H9 (cell line): ENCODE data around the gene HUS1. TPM values are rescaled to one million over a fixed set of nuclear protein-coding genes. Genes with fewer than 3 reads are reported as not detected.

Source experiments
- DNase-seq: peaks from one replicate; pipeline ENCODE4 v3.0.0-alpha.2; 2017
- H2AFZ ChIP-seq: one replicate; pipeline ENCODE4 v1.6.1; 2013; ENCODE audit warnings: mild to moderate bottlenecking, low read length, control low read depth, moderate library complexity
- H2AK5ac ChIP-seq: 2 replicates; pipeline ENCODE4 v1.6.1; 2013; ENCODE audit warnings: low read length, control low read depth, mixed read lengths; ENCODE audit not compliant: insufficient read length
- H2BK120ac ChIP-seq: one replicate; pipeline ENCODE4 v1.6.1; 2013; ENCODE audit warnings: low read depth, mild to moderate bottlenecking, low read length, control low read depth, inconsistent platforms; ENCODE audit not compliant: poor library complexity, severe bottlenecking
- H2BK12ac ChIP-seq: 2 replicates; pipeline ENCODE4 v1.6.1; 2013; ENCODE audit warnings: low read length, control low read depth, mixed read lengths, low read depth; ENCODE audit not compliant: insufficient read length
- H2BK15ac ChIP-seq: 2 replicates; pipeline ENCODE4 v1.6.1; 2013; ENCODE audit warnings: low read depth, low read length, control low read depth
- H2BK20ac ChIP-seq: one replicate; pipeline ENCODE4 v1.6.1; 2013; ENCODE audit warnings: low read depth, mild to moderate bottlenecking, low read length, control low read depth, inconsistent platforms; ENCODE audit not compliant: poor library complexity, severe bottlenecking
- H2BK5ac ChIP-seq: 2 replicates; pipeline ENCODE4 v1.6.1; 2013; ENCODE audit warnings: low read length, control low read depth, mixed read lengths; ENCODE audit not compliant: insufficient read length
- H3K14ac ChIP-seq: 2 replicates; pipeline ENCODE4 v1.6.1; 2013; ENCODE audit warnings: low read length, control low read depth; ENCODE audit not compliant: insufficient read depth
- H3K18ac ChIP-seq: 2 replicates; pipeline ENCODE4 v1.6.1; 2013; ENCODE audit warnings: low read depth, mild to moderate bottlenecking, mixed read lengths, low read length, control low read depth; ENCODE audit not compliant: insufficient read length
- H3K23ac ChIP-seq: 2 replicates; pipeline ENCODE4 v1.6.1; 2013; ENCODE audit warnings: low read length, control low read depth, mixed read lengths, low read depth; ENCODE audit not compliant: insufficient read length
- H3K23me2 ChIP-seq: 2 replicates; pipeline ENCODE4 v1.6.1; 2013; ENCODE audit warnings: low read depth, mild to moderate bottlenecking, mixed read lengths, low read length, control low read depth; ENCODE audit not compliant: insufficient read length, poor library complexity, severe bottlenecking
- H3K27ac ChIP-seq: 2 replicates; pipeline ENCODE4 v1.5.1; 2013; ENCODE audit warnings: low read length, control low read depth, mixed read lengths, low read depth; ENCODE audit not compliant: insufficient read length
- H3K27me3 ChIP-seq: 2 replicates; pipeline ENCODE4 v1.6.1; 2013; ENCODE audit warnings: low read length, control low read depth, inconsistent platforms; ENCODE audit not compliant: insufficient read depth
- H3K4ac ChIP-seq: 2 replicates; pipeline ENCODE4 v1.6.1; 2013; ENCODE audit warnings: low read depth, mild to moderate bottlenecking, control low read depth, inconsistent platforms, low read length, moderate library complexity
- H3K4me1 ChIP-seq: 2 replicates; pipeline ENCODE4 v1.6.1; 2013; ENCODE audit warnings: low read length, control low read depth, inconsistent platforms; ENCODE audit not compliant: insufficient read depth
- H3K4me2 ChIP-seq: 2 replicates; pipeline ENCODE4 v1.6.1; 2013; ENCODE audit warnings: low read length, control low read depth, mixed read lengths; ENCODE audit not compliant: insufficient read length, insufficient read depth
- H3K56ac ChIP-seq: 2 replicates; pipeline ENCODE4 v1.6.1; 2013; ENCODE audit warnings: low read depth, mild to moderate bottlenecking, mixed read lengths, low read length, control low read depth; ENCODE audit not compliant: insufficient read length
- H3K79me1 ChIP-seq: 2 replicates; pipeline ENCODE4 v1.6.1; 2013; ENCODE audit warnings: low read depth, mild to moderate bottlenecking, moderate library complexity, low read length, control low read depth, inconsistent platforms; ENCODE audit not compliant: insufficient read depth, poor library complexity, severe bottlenecking
- H3K79me2 ChIP-seq: 2 replicates; pipeline ENCODE4 v1.6.1; 2013; ENCODE audit warnings: low read length, control low read depth, inconsistent platforms; ENCODE audit not compliant: insufficient read depth
- H3K9ac ChIP-seq: 2 replicates; pipeline ENCODE4 v1.6.1; 2013; ENCODE audit warnings: low read length, control low read depth, mixed read lengths; ENCODE audit not compliant: insufficient read length; ENCODE audit errors: extremely low read depth
- H3K9me3 ChIP-seq: one replicate; pipeline ENCODE4 v1.6.1; 2013; ENCODE audit warnings: low read depth, low read length, inconsistent platforms; ENCODE audit not compliant: control insufficient read depth
- H3T11ph ChIP-seq: one replicate; pipeline ENCODE4 v1.6.1; 2013; ENCODE audit warnings: mild to moderate bottlenecking, low read length, control low read depth, inconsistent platforms
- H4K20me1 ChIP-seq: one replicate; pipeline ENCODE4 v1.6.1; 2013; ENCODE audit not compliant: control insufficient read depth, insufficient read length, insufficient read depth
- H4K5ac ChIP-seq: 2 replicates; pipeline ENCODE4 v1.6.1; 2013; ENCODE audit warnings: low read depth, mild to moderate bottlenecking, mixed read lengths, low read length, control low read depth; ENCODE audit not compliant: insufficient read length
- H4K8ac ChIP-seq: replicated peaks from 2 replicates; pipeline ENCODE4 v1.6.1; 2013; ENCODE audit warnings: low read length, control low read depth, mixed read lengths, low read depth; ENCODE audit not compliant: insufficient read length
- H4K91ac ChIP-seq: 2 replicates; pipeline ENCODE4 v1.6.1; 2013; ENCODE audit warnings: low read depth, mild to moderate bottlenecking, moderate library complexity, mixed read lengths, low read length, control low read depth; ENCODE audit not compliant: insufficient read length
- H3K27ac Mint-ChIP-seq, 3 experiments: 2 replicates in 2 of 3; 3 replicates in 1 of 3; pipeline ENCODE4 v1.8.0; 2020 to 2021; ENCODE audit warnings: mixed read lengths in 3 of 3, mild to moderate bottlenecking in 1 of 3, moderate library complexity in 1 of 3
- H3K27me3 Mint-ChIP-seq: 2 replicates; pipeline ENCODE4 v1.8.0; 2021; ENCODE audit warnings: low read depth, mild to moderate bottlenecking, moderate library complexity, mixed read lengths
- H3K36me3 Mint-ChIP-seq, 3 experiments: 2 replicates in 2 of 3; 3 replicates in 1 of 3; pipeline ENCODE4 v1.8.0; 2020 to 2021; ENCODE audit warnings: low read depth in 3 of 3, mixed read lengths in 3 of 3; ENCODE audit not compliant: insufficient read depth in 1 of 3
- H3K4me1 Mint-ChIP-seq, 2 experiments: 2 replicates each; pipeline ENCODE4 v1.8.0; 2020; ENCODE audit warnings: mixed read lengths in 2 of 2
- H3K4me3 Mint-ChIP-seq, 2 experiments: 2 replicates in 1 of 2; 3 replicates in 1 of 2; pipeline ENCODE4 v1.8.0; 2020 to 2021; ENCODE audit warnings: mild to moderate bottlenecking in 2 of 2, mixed read lengths in 2 of 2, moderate library complexity in 1 of 2
- H3K9me3 Mint-ChIP-seq, 2 experiments: 2 replicates in 1 of 2; 3 replicates in 1 of 2; pipeline ENCODE4 v1.8.0; 2020; ENCODE audit warnings: mild to moderate bottlenecking in 2 of 2, mixed read lengths in 2 of 2, moderate library complexity in 1 of 2
- CTCF ChIP-seq: fragments of 200-600 bp; sonication (generic); conservative IDR thresholded peaks from 3 replicates; pipeline ENCODE4 v1.8.0; 2021; ENCODE audit warnings: antibody characterized with exemption, mild to moderate bottlenecking
- WGBS: extraction: QIAGEN DNeasy Blood & Tissue Kit; methylation state at CpG from one replicate; pipeline ENCODE4 v1.1.7; 2013; ENCODE audit warnings: missing lambda C conversion rate, low lambda C conversion rate, mixed read lengths; ENCODE audit not compliant: insufficient read length; ENCODE audit errors: extremely low coverage; 5-methylcytosine and 5-hydroxymethylcytosine counted together
- total RNA-seq: library from RNA; stranded (reverse); gene quantifications from 2 replicates; pipeline ENCODE4 v1.2.1, GENCODE V29; 2021

HUS1 gene
- total RNA-seq, 1 experiment from 2014 or later: 43.1 TPM

GRCh38 chr7:48006866-48007265 lies 27.5 kb upstream of the HUS1 start:
- Histone ChIP-seq H2AFZ (no peak overlapping the region), H3K23me2 (no peaks in the 10 kb centered on the region), H3K27me3 (no peaks in the 10 kb centered on the region), H2BK12ac (no peak overlapping the region), H2BK120ac (no peak overlapping the region), H3K56ac (no peak overlapping the region), H3K4me2 (no peak overlapping the region), H2AK5ac (no peak overlapping the region), H3K4me1 (no peaks in the 10 kb centered on the region), H3K4ac (no peak overlapping the region), H4K91ac (no peak overlapping the region), H3K18ac (no peak overlapping the region), H3K79me2 (no peaks in the 10 kb centered on the region), H4K8ac (no peak overlapping the region), H2BK5ac (no peak overlapping the region), H3K79me1 (no peaks in the 10 kb centered on the region), H2BK15ac (no peak overlapping the region), H3K9me3 (no peaks in the 10 kb centered on the region), H2BK20ac (no peak overlapping the region), H3T11ph (no peak overlapping the region), H4K5ac (no peak overlapping the region), H3K9ac (no peak overlapping the region), H3K23ac (no peak overlapping the region), H3K27ac (no peak overlapping the region), H4K20me1 (no peaks in the 10 kb centered on the region), H3K14ac (no peak overlapping the region)
- Mint-ChIP-seq H3K9me3 (peaks cover 0 to 4% of the 10 kb centered on the region in 2 experiments; a peak in 1 of 5 replicates), H3K36me3 (peaks cover 0 to 5% (median 0%) of the 10 kb centered on the region in 3 experiments; a peak in 1 of 7 replicates), H3K27ac (no peak overlapping the region), H3K27me3 (peaks cover 2% of the 10 kb centered on the region), H3K4me1 (peaks cover 7 to 12% of the 10 kb centered on the region in 2 experiments), H3K4me3 (no peak overlapping the region)
- WGBS: no CpG with 5 or more reads among the region's 6 CpGs
- TF ChIP-seq CTCF: no peak
- DNase-seq: no peak
